Measurements from ENCODE around the gene CENPX.
A peak's percentile ranks its signal among the peaks of the same experiment; 100 is the strongest.

CENPX gene

GRCh38 chr17:82009413-82009812 lies 13.3 kb downstream of the CENPX start:
- no peak for DNase-seq

GRCh38 chr17:82008941-82009405 lies 13.7 kb downstream of the CENPX start:
- DNase-seq, result no peak

GRCh38 chr17:82008258-82008940 lies 14.3 kb downstream of the CENPX start:
- no peak for DNase-seq

GRCh38 chr17:82007495-82008257 lies 15.0 kb downstream of the CENPX start:
- no peak for DNase-seq

- no peak for DNase-seq
Observed at GRCh38 chr17:82007228-82007494, 15.5 kb downstream of the CENPX start.

GRCh38 chr17:82006468-82007227 lies 16.0 kb downstream of the CENPX start:
- DNase-seq, result peak; percentile 33

- peak; percentile 25 for DNase-seq
Observed at GRCh38 chr17:82005701-82006348, 16.9 kb downstream of the CENPX start.

- DNase-seq, result no peak
Observed at GRCh38 chr17:82004517-82005455, 17.9 kb downstream of the CENPX start.

- no peak for DNase-seq
Observed at GRCh38 chr17:82003411-82004381, 19.0 kb downstream of the CENPX start.

GRCh38 chr17:82001571-82002056 lies 21.1 kb downstream of the CENPX start:
- no peak for DNase-seq

GRCh38 chr17:82000803-82001570 lies 21.7 kb downstream of the CENPX start:
- peak; percentile 38 for DNase-seq

- DNase-seq, result no peak
Observed at GRCh38 chr17:81999976-82000802, 22.5 kb downstream of the CENPX start.

GRCh38 chr17:81999587-81999975 lies 23.1 kb downstream of the CENPX start:
- no peak for DNase-seq

- DNase-seq, result no peak
Observed at GRCh38 chr17:81998691-81999438, 23.8 kb downstream of the CENPX start.

- DNase-seq, result no peak
Observed at GRCh38 chr17:81998212-81998611, 24.5 kb downstream of the CENPX start.

GRCh38 chr17:81996757-81997441 lies 25.8 kb downstream of the CENPX start:
- no peak for DNase-seq

- DNase-seq, result no peak
Observed at GRCh38 chr17:81996232-81996756, 26.4 kb downstream of the CENPX start.
